ENCODE measurements around the gene CHRM1.

GRCh38 chr11:62897311-62897710 is 23.9 kb downstream of the CHRM1 start:
- TF ChIP-seq CTCF (IDR thresholded peaks at IDR 0.05; ENCODE audit: low read length) (no peak), EZH2 (optimal IDR thresholded peaks at IDR 0.05; ENCODE audit: low read depth, low read length) (no peak)
